ENCODE data around the gene COL25A1.

Gene COL25A1

DNA sequence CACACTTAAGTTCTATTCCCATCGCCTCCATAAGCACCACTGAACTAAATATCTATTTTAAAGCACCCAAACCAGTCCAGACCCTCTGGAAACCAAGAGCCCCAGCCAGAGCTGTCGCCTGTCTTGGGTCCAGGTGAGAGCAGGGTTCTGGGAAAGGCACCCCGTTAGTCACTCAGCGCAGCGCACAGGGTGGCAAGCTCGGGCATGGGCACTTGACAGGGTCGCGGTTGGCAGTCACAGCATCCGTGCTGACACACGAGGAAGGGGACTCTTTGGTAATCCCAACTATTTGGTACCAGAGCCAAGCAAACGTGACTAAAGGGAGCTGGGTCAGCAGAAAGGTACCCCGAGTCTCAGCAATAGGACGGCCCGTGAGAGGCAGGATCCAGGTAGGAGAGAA, 515.4 kb downstream of the COL25A1 start:
- FAIRE-seq: no peak

DNA sequence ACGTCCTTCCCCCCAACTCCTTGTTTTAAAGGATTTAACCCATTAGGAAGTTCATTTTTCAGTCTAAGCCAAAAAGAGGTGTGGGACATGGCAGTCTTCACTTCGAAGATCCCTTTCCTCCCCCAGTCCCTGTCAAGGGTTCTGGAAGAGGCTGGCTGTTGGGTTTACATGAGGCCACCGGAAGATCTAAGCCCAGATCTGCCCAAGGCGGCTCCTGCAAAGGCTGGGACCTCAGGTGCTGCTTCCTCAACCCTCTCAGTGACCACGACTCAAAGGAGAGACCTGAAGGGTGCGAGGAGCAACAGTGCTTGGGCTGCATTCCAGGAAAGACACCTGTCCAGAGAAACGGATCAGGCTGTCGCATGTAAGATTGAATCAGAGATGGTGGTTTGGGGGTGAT, 516.1 kb downstream of the COL25A1 start:
- FAIRE-seq: no peak

DNA sequence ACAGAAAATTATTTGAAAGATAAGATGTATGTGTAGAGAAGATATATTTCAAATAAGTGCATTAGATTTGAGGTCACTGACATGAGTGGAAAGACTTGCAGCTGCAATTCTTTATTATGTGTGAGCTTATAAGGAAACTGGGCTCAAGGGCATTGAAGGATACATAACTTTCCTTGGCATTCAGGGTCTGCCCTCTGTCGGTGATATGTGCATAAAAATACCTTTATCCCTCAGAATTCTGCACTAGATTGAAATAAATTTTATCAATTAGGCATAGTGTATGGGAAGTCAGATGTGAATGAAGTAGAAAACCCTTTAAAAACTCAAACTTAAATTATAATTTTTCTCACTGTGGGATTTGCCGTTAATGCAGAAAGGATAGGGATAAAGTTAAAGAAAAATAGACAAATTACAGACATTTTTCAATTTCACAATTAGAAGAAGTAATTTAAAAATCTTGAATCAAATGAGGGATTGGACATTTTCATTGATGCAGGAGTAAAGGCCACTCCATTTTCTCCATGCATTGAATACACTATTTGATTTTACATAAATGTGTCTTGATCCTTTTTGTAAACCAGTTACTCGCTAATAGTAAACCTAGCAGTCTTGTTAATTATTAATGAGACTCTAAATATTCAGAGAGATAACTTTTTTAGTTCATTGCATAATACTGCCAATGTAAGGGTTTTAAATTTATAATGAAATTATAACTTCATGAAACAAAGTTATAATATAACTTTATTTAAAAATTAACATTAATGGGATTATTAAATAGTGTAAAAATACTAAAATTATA, 518.6 kb downstream of the COL25A1 start:
- no peak for FAIRE-seq

DNA sequence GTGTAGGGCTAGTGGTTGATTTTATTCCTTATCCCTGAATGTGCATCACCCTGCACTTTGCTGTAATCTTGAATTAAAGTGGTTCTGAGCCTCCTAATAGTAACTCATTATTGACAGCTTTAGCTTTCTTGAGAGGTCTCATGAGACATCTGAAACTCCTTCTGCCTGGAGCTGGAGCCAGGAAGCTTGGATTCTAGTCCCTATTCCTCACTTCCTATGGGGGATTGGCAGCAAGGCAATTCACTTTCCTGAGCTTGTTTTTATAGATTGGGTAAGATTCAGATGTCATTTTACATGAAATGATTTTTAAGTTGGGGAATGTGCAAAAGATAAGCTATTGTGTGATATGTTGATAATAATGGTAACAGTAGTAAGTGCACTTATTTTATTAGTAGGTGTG, 522.5 kb downstream of the COL25A1 start:
- no peak for FAIRE-seq

DNA sequence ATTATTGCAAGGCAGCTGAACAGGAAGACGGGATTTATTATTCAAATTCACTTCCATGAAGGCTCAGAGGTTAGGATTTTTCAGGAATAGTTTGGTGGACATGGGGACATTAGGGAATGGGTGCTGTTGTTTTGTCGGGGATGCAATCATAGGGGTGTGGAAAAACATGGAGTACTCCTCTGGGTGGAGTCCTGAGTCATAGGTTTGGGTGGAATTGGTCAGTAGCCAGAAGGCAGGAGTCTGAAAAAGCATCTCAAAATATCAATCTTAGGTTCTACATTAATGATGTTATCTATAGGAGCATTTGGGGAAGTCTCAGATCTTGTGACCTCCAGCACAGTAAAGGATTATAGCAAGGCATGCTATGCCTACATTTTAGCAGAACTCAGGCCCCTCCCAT, 525.1 kb downstream of the COL25A1 start:
- FAIRE-seq: no peak

DNA sequence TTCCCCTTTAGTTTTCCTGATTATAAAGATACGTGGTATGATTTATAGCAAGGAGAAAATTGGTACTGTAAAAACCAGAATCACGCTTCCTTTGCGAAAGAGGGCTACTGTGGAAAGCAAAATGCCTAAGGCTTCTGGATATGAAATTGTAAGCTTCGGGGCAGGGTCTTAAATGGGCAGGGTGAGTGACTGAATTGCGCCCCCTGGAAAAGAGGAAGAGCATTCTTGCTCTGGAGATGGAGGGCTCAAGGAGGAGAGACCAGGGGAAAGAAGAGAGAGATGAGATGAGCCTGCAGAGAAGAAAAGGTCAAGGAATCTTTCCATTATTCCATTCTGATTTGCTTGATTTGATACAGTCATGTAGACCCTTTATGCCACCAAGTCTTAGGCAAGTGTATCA, 526.5 kb downstream of the COL25A1 start:
- FAIRE-seq: no peak

DNA sequence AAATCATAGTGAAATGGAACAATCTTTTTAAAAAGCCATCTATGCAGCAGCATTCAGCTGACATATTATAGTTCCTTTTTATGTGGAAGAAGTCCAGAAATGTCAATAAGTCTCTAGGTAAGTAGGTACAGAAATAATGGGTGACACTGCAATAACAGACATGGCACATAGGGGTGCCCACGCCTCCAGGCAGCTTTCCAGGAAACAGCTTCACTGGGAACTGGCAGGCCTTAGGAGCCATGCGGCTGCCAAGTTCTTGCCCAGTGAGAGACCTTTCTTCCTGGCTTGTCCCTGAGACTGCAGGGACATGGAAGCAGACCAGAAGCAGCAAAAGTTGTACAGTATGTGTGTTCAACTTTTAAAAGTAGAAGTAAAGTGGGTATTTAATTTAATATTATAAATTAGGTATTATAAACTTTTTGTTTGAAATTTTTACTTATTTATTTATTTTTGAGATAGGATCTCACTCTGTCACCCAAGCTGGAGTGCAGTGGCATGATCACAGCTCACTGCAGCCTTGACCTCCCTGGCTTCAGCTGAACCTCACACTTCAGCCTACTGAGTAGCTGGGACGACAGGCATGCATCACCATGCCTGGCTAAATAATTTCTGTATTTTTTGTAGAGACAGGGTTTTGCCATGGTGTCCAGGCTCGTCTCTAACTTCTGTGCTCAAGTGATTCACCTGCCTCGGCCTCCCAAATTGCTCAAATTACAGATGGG, 527.5 kb downstream of the COL25A1 start:
- FAIRE-seq: no peak

DNA sequence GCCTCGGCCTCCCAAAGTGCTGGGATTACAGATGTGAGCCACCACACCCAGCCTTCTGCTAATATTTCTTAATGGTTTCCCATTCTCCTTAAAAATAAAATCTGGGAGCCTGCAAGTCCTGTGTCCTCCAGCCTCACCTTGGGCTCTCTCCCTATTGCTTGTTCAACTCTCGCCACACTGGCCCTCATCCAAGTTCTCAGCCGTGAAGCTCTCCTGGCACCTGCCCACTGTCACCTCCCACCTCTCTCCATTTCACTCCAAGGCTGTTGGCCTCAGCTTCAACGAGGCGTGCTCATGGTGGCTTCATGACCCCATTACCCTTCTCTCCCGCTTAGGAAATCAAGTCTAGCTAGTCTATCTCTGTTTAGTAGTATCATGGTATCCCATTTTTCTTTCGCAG, 530.1 kb downstream of the COL25A1 start:
- FAIRE-seq: no peak

DNA sequence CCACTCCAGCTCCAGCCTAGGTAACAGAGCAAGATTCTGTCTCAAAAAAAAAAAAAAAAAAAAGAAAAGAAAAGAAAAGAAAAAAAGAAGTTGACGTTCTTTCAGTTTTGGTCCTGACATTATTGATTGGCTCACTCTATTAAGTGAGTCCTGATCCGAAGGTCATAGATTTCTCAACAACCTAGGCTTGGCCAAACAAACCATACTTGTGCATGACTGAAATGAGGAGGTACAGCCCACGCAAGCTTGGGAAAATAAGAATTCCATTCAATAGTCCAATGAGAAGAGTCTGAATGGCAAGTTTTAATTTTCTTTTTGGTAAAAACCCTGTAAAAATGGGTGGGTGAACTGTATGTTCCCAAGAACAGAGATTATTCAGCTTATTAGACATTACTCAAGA, 536.4 kb downstream of the COL25A1 start:
- no peak for FAIRE-seq

DNA sequence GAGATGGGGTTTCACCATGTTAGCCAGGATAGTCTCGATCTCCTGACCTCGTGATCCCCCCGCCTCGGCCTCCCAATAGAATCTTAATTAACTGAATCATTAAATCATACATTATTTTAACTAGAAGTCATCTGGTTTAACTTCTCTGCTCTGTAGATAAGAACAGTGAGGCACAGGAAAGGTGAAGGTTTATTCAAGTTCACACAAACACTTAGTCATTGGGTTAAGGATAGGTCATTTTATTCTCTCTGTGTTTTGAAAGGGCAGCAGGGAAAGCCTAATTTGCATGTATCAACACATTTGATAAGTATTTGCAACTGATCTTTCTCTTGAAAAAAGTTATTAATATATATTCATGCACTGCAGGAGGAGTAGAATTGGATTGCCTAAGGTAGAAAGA, 538.5 kb downstream of the COL25A1 start:
- no peak for FAIRE-seq

DNA sequence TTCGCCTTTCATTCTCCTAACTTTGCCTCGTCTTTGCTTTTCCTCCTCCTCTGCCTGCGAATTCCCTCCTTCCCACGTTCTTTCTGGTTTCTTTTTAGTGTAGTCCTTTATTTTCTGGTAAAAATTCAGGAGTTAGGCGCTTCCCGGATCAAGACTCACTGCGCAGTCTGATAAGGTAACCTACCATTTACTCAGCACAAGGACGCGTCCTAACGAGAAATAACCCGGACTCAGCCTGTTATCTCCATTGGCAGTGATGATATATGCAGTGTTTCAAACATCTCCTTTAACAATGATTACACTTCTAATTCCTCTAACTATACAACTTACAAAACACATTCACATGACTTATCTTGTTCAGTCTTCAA, 539.2 kb downstream of the COL25A1 start:
- FAIRE-seq: no peak

DNA sequence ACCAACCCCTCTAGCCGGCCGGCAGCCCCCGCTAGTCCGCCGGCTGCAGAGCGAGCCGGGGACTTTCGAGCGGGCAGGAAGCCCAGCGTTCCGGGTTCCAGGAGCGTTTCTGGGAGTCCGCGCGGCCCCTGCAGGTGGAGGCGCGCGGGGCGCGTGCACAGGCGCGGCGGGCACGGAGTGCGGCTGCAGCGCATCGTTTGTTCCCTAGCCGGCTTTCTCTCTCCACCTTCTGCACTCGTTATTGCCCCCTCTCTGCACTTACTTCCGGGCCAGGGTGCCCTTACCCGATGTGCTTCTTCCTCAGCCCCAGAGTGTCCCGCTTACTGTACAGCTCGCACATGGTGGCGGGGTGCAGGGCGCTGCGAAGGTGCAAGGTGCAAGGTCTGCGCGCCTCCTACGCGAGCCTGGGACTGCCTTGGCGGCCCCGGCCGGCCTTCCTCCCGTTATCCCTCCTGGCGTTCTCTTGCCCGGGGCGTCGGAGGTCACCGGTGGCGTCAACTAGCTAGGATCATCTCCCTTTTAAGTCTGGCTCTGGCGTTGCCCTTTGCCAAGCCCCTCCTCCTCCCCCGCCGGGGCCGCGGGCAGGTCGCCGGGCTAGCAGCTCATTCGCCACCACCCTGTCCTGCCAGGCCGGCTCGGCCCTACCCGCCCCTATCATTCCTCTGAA, 539.8 kb downstream of the COL25A1 start, which contains the start of gene ETNPPL:
ETNPPL (minus strand) TSS at position 495 of the 667 bp plus-strand sequence; CDS start at position 340, 155 bp downstream.
- FAIRE-seq: no peak

Data from TTC549 (cell line).